K562 (cell line): ENCODE results near the gene ERG28.

Source experiments
- AFF4 ChIP-seq: sonication (generic); formaldehyde crosslinking; IDR thresholded peaks from 2 replicates; pipeline ENCODE4 v1.8.0; 2023; ENCODE audit warnings: mild to moderate bottlenecking, missing genetic modification reagents
- EHMT2 ChIP-seq: fragments of 450-650 bp; IDR thresholded peaks from 2 replicates; pipeline ENCODE4 v1.6.1; 2018; ENCODE audit warnings: antibody characterized with exemption
- ERF ChIP-seq: fragments of 450-650 bp; formaldehyde crosslinking; IDR thresholded peaks from 2 replicates; pipeline ENCODE4 v1.4.0; 2020; ENCODE audit warnings: mild to moderate bottlenecking, mixed read lengths
- IRF2 ChIP-seq: sonication (generic); formaldehyde crosslinking; IDR thresholded peaks from 2 replicates; pipeline ENCODE4 v1.8.1; 2022; ENCODE audit warnings: mild to moderate bottlenecking, missing genetic modification reagents
- KAT2B ChIP-seq: IDR thresholded peaks from one replicate; pipeline ENCODE4 v1.6.1; 2012; ENCODE audit warnings: low read depth, mild to moderate bottlenecking, control low read depth, inconsistent platforms, low read length, moderate library complexity
- POLR3G ChIP-seq: IDR thresholded peaks from 2 replicates; pipeline ENCODE4 v1.6.1; 2011; ENCODE audit not compliant: insufficient read length, insufficient replicate concordance; ENCODE audit errors: extremely low read depth
- TAF1 ChIP-seq: IDR thresholded peaks from 2 replicates; pipeline ENCODE4 v1.6.1; 2011; ENCODE audit warnings: mild to moderate bottlenecking, low read length, moderate library complexity; ENCODE audit not compliant: insufficient read depth, control insufficient read depth, severe bottlenecking; ENCODE audit errors: extremely low read depth
- YBX1 ChIP-seq: fragments of 450-650 bp; IDR thresholded peaks from 2 replicates; pipeline ENCODE4 v1.7.1; 2016; ENCODE audit warnings: mild to moderate bottlenecking

- TF ChIP-seq KAT2B (no peak), AFF4 (no peak), TAF1 (no peak), IRF2 (CRISPR knock-in tag) (no peak), POLR3G (no peak), ERF (CRISPR knock-in tag) (no peak), EHMT2 (no peak), YBX1 (no peak)
These were observed 35.6 kb downstream of the ERG28 start for GRCh38 chr14:75625034-75625433.
